HepG2 (cell line): ENCODE measurements around the gene SSH3. TPM values are rescaled to one million over a fixed set of nuclear protein-coding genes. Genes with fewer than 3 reads are reported as not detected.

ENCODE experiments used
- DPF2 ChIP-seq: sonication (generic); formaldehyde crosslinking; IDR thresholded peaks from 2 replicates; pipeline ENCODE4 v1.4.0; 2020; ENCODE audit warnings: mild to moderate bottlenecking, low read depth, missing genetic modification reagents, borderline replicate concordance
- GABPB1 ChIP-seq: IDR thresholded peaks from 2 replicates; pipeline ENCODE4 v1.6.1; 2016; ENCODE audit warnings: mild to moderate bottlenecking, missing genetic modification reagents, moderate library complexity, missing compliant biosample characterization
- GRHL1 ChIP-seq: sonication (generic); formaldehyde crosslinking; conservative IDR thresholded peaks from 2 replicates; pipeline ENCODE4 v1.8.0; 2022; ENCODE audit warnings: missing genetic modification reagents
- HMGA1 ChIP-seq: sonication (generic); formaldehyde crosslinking; conservative IDR thresholded peaks from 2 replicates; pipeline ENCODE4 v1.4.0; 2020; ENCODE audit warnings: missing genetic modification reagents
- JUN ChIP-seq: sonication (generic); formaldehyde crosslinking; IDR thresholded peaks from 2 replicates; pipeline ENCODE4 v1.4.0; 2020; ENCODE audit warnings: mild to moderate bottlenecking, missing genetic modification reagents
- KDM3A ChIP-seq: IDR thresholded peaks from 2 replicates; pipeline ENCODE4 v1.6.1; 2018; ENCODE audit warnings: low read depth, missing compliant biosample characterization
- KDM6A ChIP-seq: IDR thresholded peaks from 2 replicates; pipeline ENCODE4 v1.6.1; 2016; ENCODE audit warnings: low read depth
- KLF16 ChIP-seq, 2 experiments: sonication (generic) in 1 of 2; formaldehyde crosslinking in 1 of 2; IDR thresholded peaks; 2 replicates each; pipeline versions ENCODE4 v1.6.1 to v1.8.0; 2016 to 2023; ENCODE audit warnings: missing genetic modification reagents in 2 of 2, missing compliant biosample characterization in 1 of 2
- MEIS1 ChIP-seq: sonication (generic); formaldehyde crosslinking; IDR thresholded peaks from 2 replicates; pipeline ENCODE4 v1.9.0; 2021; ENCODE audit warnings: mild to moderate bottlenecking, missing genetic modification reagents, moderate library complexity, borderline replicate concordance
- NCOA1 ChIP-seq: sonication (generic); formaldehyde crosslinking; IDR thresholded peaks from 2 replicates; pipeline ENCODE4 v1.9.0; 2021; ENCODE audit warnings: missing genetic modification reagents
- NFYC ChIP-seq: IDR thresholded peaks from 2 replicates; pipeline ENCODE4 v1.6.1; 2016; ENCODE audit warnings: missing genetic modification reagents, missing compliant biosample characterization
- PHF5A ChIP-seq: IDR thresholded peaks from one replicate; pipeline ENCODE4 v1.6.1; 2018; ENCODE audit warnings: low read depth, missing genetic modification reagents; ENCODE audit not compliant: unreplicated experiment
- SAFB2 ChIP-seq: sonication (generic); formaldehyde crosslinking; IDR thresholded peaks from 2 replicates; pipeline ENCODE4 v1.5.1; 2020; ENCODE audit warnings: missing genetic modification reagents, low read depth, mild to moderate bottlenecking, borderline replicate concordance
- SMARCC2 ChIP-seq: fragments of 450-650 bp; IDR thresholded peaks from 2 replicates; pipeline ENCODE4 v1.6.1; 2017; ENCODE audit warnings: antibody characterized with exemption, mild to moderate bottlenecking
- SNAPC2 ChIP-seq: sonication (generic); formaldehyde crosslinking; IDR thresholded peaks from 2 replicates; pipeline ENCODE4 v1.8.1; 2022; ENCODE audit warnings: mild to moderate bottlenecking, missing genetic modification reagents
- STAT5B ChIP-seq: sonication (generic); formaldehyde crosslinking; IDR thresholded peaks from 2 replicates; pipeline ENCODE4 v1.4.0; 2020; ENCODE audit warnings: missing genetic modification reagents
- THAP11 ChIP-seq: IDR thresholded peaks from 2 replicates; pipeline ENCODE4 v1.6.1; 2016; ENCODE audit warnings: missing biosample characterization, missing genetic modification reagents
- THAP7 ChIP-seq: sonication (generic); formaldehyde crosslinking; IDR thresholded peaks from 2 replicates; pipeline ENCODE4 v1.8.1; 2023; ENCODE audit warnings: mild to moderate bottlenecking, missing genetic modification reagents
- WIZ ChIP-seq: sonication (generic); formaldehyde crosslinking; IDR thresholded peaks from 2 replicates; pipeline ENCODE4 v1.5.1; 2020; ENCODE audit warnings: mild to moderate bottlenecking, missing genetic modification reagents
- ZFP36L2 ChIP-seq: sonication (generic); formaldehyde crosslinking; IDR thresholded peaks from 2 replicates; pipeline ENCODE4 v1.4.0; 2020; ENCODE audit warnings: missing genetic modification reagents
- ZNF296 ChIP-seq: sonication (generic); formaldehyde crosslinking; conservative IDR thresholded peaks from 2 replicates; pipeline ENCODE4 v1.5.0; 2020; ENCODE audit warnings: mild to moderate bottlenecking, missing genetic modification reagents
- ZNF460 ChIP-seq: sonication (generic); formaldehyde crosslinking; IDR thresholded peaks from 2 replicates; pipeline ENCODE4 v1.5.1; 2020; ENCODE audit warnings: missing genetic modification reagents, mild to moderate bottlenecking, borderline replicate concordance
- ZNF547 ChIP-seq: sonication (generic); formaldehyde crosslinking; IDR thresholded peaks from 2 replicates; pipeline ENCODE4 v1.5.1; 2020; ENCODE audit warnings: mild to moderate bottlenecking, missing genetic modification reagents
- ZNF563 ChIP-seq: sonication (generic); formaldehyde crosslinking; IDR thresholded peaks from 2 replicates; pipeline ENCODE4 v1.8.0; 2022; ENCODE audit warnings: mild to moderate bottlenecking, moderate library complexity, missing genetic modification reagents
- ZNF569 ChIP-seq: sonication (generic); formaldehyde crosslinking; IDR thresholded peaks from 2 replicates; pipeline ENCODE4 v1.5.0; 2020; ENCODE audit warnings: mild to moderate bottlenecking, missing genetic modification reagents, moderate library complexity, borderline replicate concordance
- ZNF782 ChIP-seq: sonication (generic); formaldehyde crosslinking; IDR thresholded peaks from 2 replicates; pipeline ENCODE4 v1.4.0; 2020; ENCODE audit warnings: missing genetic modification reagents, mild to moderate bottlenecking, borderline replicate concordance
- ZSCAN9 ChIP-seq: IDR thresholded peaks from 2 replicates; pipeline ENCODE4 v1.6.1; 2016; ENCODE audit warnings: borderline replicate concordance
- polyA plus RNA-seq, 8 experiments: library from polyadenylated mRNA; depleted of rRNA in 3 of 8; stranded (reverse) in 7 of 8; unstranded in 1 of 8; fragments of >200 nt; fragmentation: Illumina TruSeq in 4 of 8; extraction: Trizol in 4 of 8; gene quantifications; 2 replicates each; pipeline versions ENCODE4 v1.2.1 to v1.2.3, GENCODE V29; 2011 to 2016; ENCODE audit warnings: low read depth in 4 of 8, missing spikeins in 1 of 8, mixed read lengths in 1 of 8; ENCODE audit not compliant: insufficient read depth in 1 of 8
- total RNA-seq, 5 experiments: library from RNA; depleted of rRNA; stranded (reverse); fragments of >200 nt; fragmentation: Illumina TruSeq; extraction: Trizol; gene quantifications; 2 replicates each; pipeline ENCODE4 v1.2.3, GENCODE V29; 2016; ENCODE audit warnings: low read depth in 1 of 5
- TF ChIP-seq, protein P1 (sequence below): sonication (generic); formaldehyde crosslinking; IDR thresholded peaks from 2 replicates; pipeline ENCODE4 v1.5.1; 2020; ENCODE audit warnings: missing genetic modification reagents, mild to moderate bottlenecking, borderline replicate concordance

The SSH3 gene
- total and polyA plus RNA-seq, 2 of the 13 experiments (the other 11 are each of a cell fraction or from before 2014, with no cell fraction given), result 12.4 to 18.8 TPM

DNA sequence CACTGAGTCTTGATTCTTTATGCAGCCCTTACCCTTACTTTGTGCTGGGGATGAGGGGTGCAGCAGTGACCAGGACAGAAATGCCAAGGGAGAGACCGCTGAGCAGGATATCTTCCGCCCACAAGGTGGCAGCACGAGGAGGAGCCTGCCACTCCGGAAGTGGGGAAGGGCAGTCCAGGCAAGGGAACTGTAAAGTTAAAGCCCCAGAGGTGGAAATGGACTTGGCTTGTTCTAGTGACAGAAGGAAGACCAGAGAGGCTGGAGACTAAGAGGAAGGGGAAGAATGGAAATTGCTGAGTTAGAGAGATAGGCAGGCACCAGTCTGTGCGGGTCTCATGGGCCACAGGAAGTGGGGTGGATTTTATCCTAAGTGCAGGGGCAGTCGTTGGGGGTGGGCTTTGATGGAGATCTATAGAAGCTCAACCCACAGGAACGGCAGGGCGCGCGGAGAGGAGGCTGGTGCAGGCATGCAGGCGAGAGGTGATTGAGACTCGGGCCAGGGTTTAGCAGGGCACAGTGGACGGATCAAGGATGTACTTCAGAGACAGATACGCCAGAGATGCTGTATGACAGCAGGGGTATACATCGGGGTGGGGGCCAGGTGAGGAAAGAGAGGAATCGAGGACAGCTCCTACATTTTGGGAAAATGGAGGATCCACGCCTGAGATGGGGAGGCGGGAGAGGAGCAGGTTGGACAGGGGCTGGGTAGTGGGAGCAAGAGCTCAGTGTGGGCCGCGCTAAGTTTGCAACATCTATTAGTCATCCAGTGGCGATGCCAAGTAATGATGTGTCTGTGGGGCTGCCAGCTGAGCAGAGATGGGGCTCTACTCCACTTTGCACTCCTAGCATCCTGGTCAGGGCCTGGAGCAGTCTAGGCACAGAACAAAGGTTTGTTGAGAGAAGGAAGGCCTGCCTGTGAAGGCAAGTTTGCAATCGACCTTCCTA lies 40.3 kb upstream of the SSH3 start (continued):
- TF ChIP-seq PHF5A (CRISPR knock-in tag) (no peak), STAT5B (no peak), THAP11 (CRISPR knock-in tag) (peak; percentile 71), ZSCAN9 (CRISPR knock-in tag) (0 out of 2 replicates have a peak, but pooled peaks have one; percentile 6), SAFB2 (CRISPR knock-in tag) (no peak), ZNF782 (CRISPR knock-in tag) (no peak), ZNF563 (CRISPR knock-in tag) (no peak), ZFP36L2 (no peak), GRHL1 (CRISPR knock-in tag) (no peak), JUN (no peak), KDM6A (no peak), SNAPC2 (CRISPR knock-in tag) (no peak), ZNF296 (CRISPR knock-in tag) (no peak), DPF2 (no peak), NCOA1 (CRISPR knock-in tag) (no peak), THAP7 (CRISPR knock-in tag) (no peak), KDM3A (CRISPR knock-in tag) (no peak), GABPB1 (CRISPR knock-in tag) (peak; percentile 77), SMARCC2 (no peak), HMGA1 (CRISPR knock-in tag) (no peak), MEIS1 (CRISPR knock-in tag) (no peak), ZNF460 (CRISPR knock-in tag) (no peak), KLF16 (CRISPR knock-in tag; IDR thresholded peaks at IDR 0.05) (no peak), ZNF569 (CRISPR knock-in tag) (no peak), ZNF547 (CRISPR knock-in tag) (no peak), WIZ (CRISPR knock-in tag) (no peak), NFYC (CRISPR knock-in tag) (no peak)
- TF ChIP-seq, protein P1, sequence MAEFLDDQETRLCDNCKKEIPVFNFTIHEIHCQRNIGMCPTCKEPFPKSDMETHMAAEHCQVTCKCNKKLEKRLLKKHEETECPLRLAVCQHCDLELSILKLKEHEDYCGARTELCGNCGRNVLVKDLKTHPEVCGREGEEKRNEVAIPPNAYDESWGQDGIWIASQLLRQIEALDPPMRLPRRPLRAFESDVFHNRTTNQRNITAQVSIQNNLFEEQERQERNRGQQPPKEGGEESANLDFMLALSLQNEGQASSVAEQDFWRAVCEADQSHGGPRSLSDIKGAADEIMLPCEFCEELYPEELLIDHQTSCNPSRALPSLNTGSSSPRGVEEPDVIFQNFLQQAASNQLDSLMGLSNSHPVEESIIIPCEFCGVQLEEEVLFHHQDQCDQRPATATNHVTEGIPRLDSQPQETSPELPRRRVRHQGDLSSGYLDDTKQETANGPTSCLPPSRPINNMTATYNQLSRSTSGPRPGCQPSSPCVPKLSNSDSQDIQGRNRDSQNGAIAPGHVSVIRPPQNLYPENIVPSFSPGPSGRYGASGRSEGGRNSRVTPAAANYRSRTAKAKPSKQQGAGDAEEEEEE (CRISPR knock-in tag), result no peak
